ENCODE data around the gene DGKG.

- TF ChIP-seq, protein P1, sequence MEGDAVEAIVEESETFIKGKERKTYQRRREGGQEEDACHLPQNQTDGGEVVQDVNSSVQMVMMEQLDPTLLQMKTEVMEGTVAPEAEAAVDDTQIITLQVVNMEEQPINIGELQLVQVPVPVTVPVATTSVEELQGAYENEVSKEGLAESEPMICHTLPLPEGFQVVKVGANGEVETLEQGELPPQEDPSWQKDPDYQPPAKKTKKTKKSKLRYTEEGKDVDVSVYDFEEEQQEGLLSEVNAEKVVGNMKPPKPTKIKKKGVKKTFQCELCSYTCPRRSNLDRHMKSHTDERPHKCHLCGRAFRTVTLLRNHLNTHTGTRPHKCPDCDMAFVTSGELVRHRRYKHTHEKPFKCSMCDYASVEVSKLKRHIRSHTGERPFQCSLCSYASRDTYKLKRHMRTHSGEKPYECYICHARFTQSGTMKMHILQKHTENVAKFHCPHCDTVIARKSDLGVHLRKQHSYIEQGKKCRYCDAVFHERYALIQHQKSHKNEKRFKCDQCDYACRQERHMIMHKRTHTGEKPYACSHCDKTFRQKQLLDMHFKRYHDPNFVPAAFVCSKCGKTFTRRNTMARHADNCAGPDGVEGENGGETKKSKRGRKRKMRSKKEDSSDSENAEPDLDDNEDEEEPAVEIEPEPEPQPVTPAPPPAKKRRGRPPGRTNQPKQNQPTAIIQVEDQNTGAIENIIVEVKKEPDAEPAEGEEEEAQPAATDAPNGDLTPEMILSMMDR (IDR thresholded peaks at IDR 0.05; ENCODE audit: low read depth, low read length, poor library complexity, severe bottlenecking): no peak
- TF ChIP-seq EZH2phosphoT487 (IDR thresholded peaks at IDR 0.05; ENCODE audit: borderline replicate concordance, low read length): no peak
These were observed 80.9 kb downstream of the DGKG start for GRCh38 chr3:186281176-186281575.
